HepG2 (cell line): ENCODE results near the gene PRKAR1B. TPM values are rescaled to one million over a fixed set of nuclear protein-coding genes. Genes with fewer than 3 reads are reported as not detected.

Experiments
- AKAP8 ChIP-seq: sonication (generic); formaldehyde crosslinking; IDR thresholded peaks from 2 replicates; pipeline ENCODE4 v1.5.1; 2020; ENCODE audit warnings: mild to moderate bottlenecking, missing genetic modification reagents
- ATF7-NPFF ChIP-seq: sonication (generic); formaldehyde crosslinking; IDR thresholded peaks from 2 replicates; pipeline ENCODE4 v1.8.1; 2023; ENCODE audit warnings: mild to moderate bottlenecking, low read depth, missing genetic modification reagents, moderate library complexity
- CCDC6 ChIP-seq: sonication (generic); formaldehyde crosslinking; IDR thresholded peaks from 2 replicates; pipeline ENCODE4 v1.8.1; 2022; ENCODE audit warnings: mild to moderate bottlenecking, missing genetic modification reagents, moderate library complexity
- ELF3 ChIP-seq: IDR thresholded peaks from 2 replicates; pipeline ENCODE4 v1.6.1; 2016; ENCODE audit warnings: missing genetic modification reagents, missing compliant biosample characterization
- GPN1 ChIP-seq: sonication (generic); formaldehyde crosslinking; IDR thresholded peaks from 2 replicates; pipeline ENCODE4 v1.5.1; 2020; ENCODE audit warnings: missing genetic modification reagents, borderline replicate concordance
- HDAC2 ChIP-seq: sonication (generic); formaldehyde crosslinking; IDR thresholded peaks from 2 replicates; pipeline ENCODE4 v1.4.0; 2020; ENCODE audit warnings: missing genetic modification reagents
- HIVEP1 ChIP-seq: sonication (generic); formaldehyde crosslinking; IDR thresholded peaks from 2 replicates; pipeline ENCODE4 v1.4.0; 2020; ENCODE audit warnings: mild to moderate bottlenecking, missing genetic modification reagents
- HMGA1 ChIP-seq: sonication (generic); formaldehyde crosslinking; conservative IDR thresholded peaks from 2 replicates; pipeline ENCODE4 v1.4.0; 2020; ENCODE audit warnings: missing genetic modification reagents
- HNF4A ChIP-seq: sonication (generic); formaldehyde crosslinking; IDR thresholded peaks from 2 replicates; pipeline ENCODE4 v1.4.0; 2020; ENCODE audit warnings: missing genetic modification reagents
- KDM2A ChIP-seq: sonication (generic); formaldehyde crosslinking; IDR thresholded peaks from 2 replicates; pipeline ENCODE4 v1.4.0; 2020; ENCODE audit warnings: low read depth, missing genetic modification reagents, borderline replicate concordance
- KLF6 ChIP-seq: IDR thresholded peaks from 2 replicates; pipeline ENCODE4 v1.8.0; 2016; ENCODE audit warnings: missing biosample characterization, missing genetic modification reagents
- PHF21A ChIP-seq: sonication (generic); formaldehyde crosslinking; IDR thresholded peaks from 2 replicates; pipeline ENCODE4 v1.5.0; 2020; ENCODE audit warnings: mild to moderate bottlenecking, missing genetic modification reagents
- TEAD2 ChIP-seq: sonication (generic); formaldehyde crosslinking; IDR thresholded peaks from 2 replicates; pipeline ENCODE4 v1.9.0; 2021; ENCODE audit warnings: missing genetic modification reagents
- TEAD3 ChIP-seq: optimal IDR thresholded peaks from 2 replicates; pipeline ENCODE3; 2016; ENCODE audit warnings: borderline replicate concordance
- TGIF2 ChIP-seq: IDR thresholded peaks from 2 replicates; pipeline ENCODE4 v1.6.1; 2016; ENCODE audit warnings: control low read depth, missing compliant biosample characterization
- ZFX ChIP-seq: sonication (generic); formaldehyde crosslinking; IDR thresholded peaks from 2 replicates; pipeline ENCODE4 v1.4.0; 2020; ENCODE audit warnings: mild to moderate bottlenecking, low read depth, missing genetic modification reagents, moderate library complexity
- ZFYVE20 ChIP-seq: sonication (generic); formaldehyde crosslinking; IDR thresholded peaks from 2 replicates; pipeline ENCODE4 v1.8.0; 2023; ENCODE audit warnings: low read depth, mild to moderate bottlenecking, moderate library complexity, missing genetic modification reagents, borderline replicate concordance
- ZMYM4 ChIP-seq: sonication (generic); formaldehyde crosslinking; IDR thresholded peaks from 2 replicates; pipeline ENCODE4 v1.8.1; 2023; ENCODE audit warnings: mild to moderate bottlenecking, missing genetic modification reagents
- ZNF160 ChIP-seq: sonication (generic); formaldehyde crosslinking; IDR thresholded peaks from 2 replicates; pipeline ENCODE4 v1.8.0; 2022; ENCODE audit warnings: mild to moderate bottlenecking, inconsistent platforms, missing genetic modification reagents
- polyA plus RNA-seq, 8 experiments: library from polyadenylated mRNA; depleted of rRNA in 3 of 8; stranded (reverse) in 7 of 8; unstranded in 1 of 8; fragments of >200 nt; fragmentation: Illumina TruSeq in 4 of 8; extraction: Trizol in 4 of 8; gene quantifications; 2 replicates each; pipeline versions ENCODE4 v1.2.1 to v1.2.3, GENCODE V29; 2011 to 2016; ENCODE audit warnings: low read depth in 4 of 8, missing spikeins in 1 of 8, mixed read lengths in 1 of 8; ENCODE audit not compliant: insufficient read depth in 1 of 8
- total RNA-seq, 5 experiments: library from RNA; depleted of rRNA; stranded (reverse); fragments of >200 nt; fragmentation: Illumina TruSeq; extraction: Trizol; gene quantifications; 2 replicates each; pipeline ENCODE4 v1.2.3, GENCODE V29; 2016; ENCODE audit warnings: low read depth in 1 of 5
- TF ChIP-seq, protein P1 (sequence below): sonication (generic); formaldehyde crosslinking; IDR thresholded peaks from 2 replicates; pipeline ENCODE4 v1.4.0; 2020; ENCODE audit warnings: mild to moderate bottlenecking, missing genetic modification reagents
- TF ChIP-seq, protein P2 (sequence below): IDR thresholded peaks from 2 replicates; pipeline ENCODE4 v1.6.1; 2018; ENCODE audit warnings: missing genetic modification reagents
- TF ChIP-seq, protein P3 (sequence below): sonication (generic); formaldehyde crosslinking; IDR thresholded peaks from 2 replicates; pipeline ENCODE4 v1.8.0; 2022; ENCODE audit warnings: mild to moderate bottlenecking, missing genetic modification reagents
- TF ChIP-seq, protein P4 (sequence below), 2 experiments: sonication (generic) in 1 of 2; formaldehyde crosslinking in 1 of 2; IDR thresholded peaks; 2 replicates each; pipeline versions ENCODE4 v1.4.0 to v1.6.1; 2016 to 2020; ENCODE audit warnings: borderline replicate concordance in 1 of 2, low read depth in 1 of 2, mild to moderate bottlenecking in 1 of 2, missing genetic modification reagents in 1 of 2

PRKAR1B gene
- total and polyA plus RNA-seq, 2 of the 13 experiments (the other 11 are each of a cell fraction or from before 2014, with no cell fraction given), result 7.9 to 28.2 TPM

DNA sequence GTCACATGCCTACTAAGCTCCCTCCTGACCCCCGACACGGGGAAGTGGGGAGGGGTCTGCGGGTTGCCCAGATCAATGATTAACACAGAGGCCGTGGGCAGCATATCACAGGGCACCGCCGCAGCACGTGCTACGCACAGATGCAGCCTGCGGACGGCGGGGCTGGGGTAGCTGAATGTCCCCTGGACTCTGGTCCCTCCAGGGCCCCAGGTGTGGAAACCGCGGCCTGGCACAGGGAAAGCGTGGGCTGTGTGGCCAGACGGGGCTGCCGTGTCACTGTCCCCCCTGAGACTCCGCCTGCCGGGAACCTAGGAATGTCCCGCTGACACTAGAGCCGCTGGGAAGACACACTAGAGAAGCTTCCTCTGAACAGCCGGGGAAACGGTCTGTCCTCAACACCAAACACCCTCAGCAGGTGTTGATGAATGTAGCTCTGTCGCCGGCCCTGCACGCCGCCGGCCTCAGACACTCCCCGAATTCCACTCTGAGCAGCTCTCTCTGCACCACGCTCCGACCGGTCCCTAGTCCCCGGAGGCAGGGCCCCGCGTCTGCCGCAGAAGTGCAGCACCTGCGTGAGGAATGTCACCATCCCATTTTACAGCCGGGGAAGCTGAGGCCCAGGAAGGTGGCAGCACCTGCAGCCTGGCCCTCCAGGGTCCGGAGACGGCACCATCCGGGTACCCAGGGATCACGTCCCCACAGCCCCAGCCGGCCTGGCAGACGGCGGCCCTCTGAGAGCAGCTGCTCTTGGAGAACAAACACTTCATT lies 174.0 kb downstream of the PRKAR1B start (continued):
- TF ChIP-seq, protein P1, sequence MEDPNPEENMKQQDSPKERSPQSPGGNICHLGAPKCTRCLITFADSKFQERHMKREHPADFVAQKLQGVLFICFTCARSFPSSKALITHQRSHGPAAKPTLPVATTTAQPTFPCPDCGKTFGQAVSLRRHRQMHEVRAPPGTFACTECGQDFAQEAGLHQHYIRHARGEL (CRISPR knock-in tag), result 0 out of 2 replicates have a peak, but pooled peaks have one; percentile 76
- TF ChIP-seq ZFYVE20 (CRISPR knock-in tag) (no peak), AKAP8 (CRISPR knock-in tag) (0 out of 2 replicates have a peak, but pooled peaks have one; percentile 57), TGIF2 (peak; percentile 68; the same call in 1 of the 2 replicates), KLF6 (CRISPR knock-in tag) (peak; percentile 87), HDAC2 (0 out of 2 replicates have a peak, but pooled peaks have one; percentile 47), HNF4A (CRISPR knock-in tag) (peak; percentile 85), ZMYM4 (peak; percentile 36; the same call in 1 of the 2 replicates), ATF7-NPFF (CRISPR knock-in tag) (peak; percentile 9; the same call in 1 of the 2 replicates), TEAD3 (CRISPR knock-in tag) (peak; percentile 62), ZFX (CRISPR knock-in tag) (peak; percentile 73), HMGA1 (CRISPR knock-in tag) (no peak), PHF21A (peak; percentile 76), CCDC6 (CRISPR knock-in tag) (no peak; the same call in 1 of the 2 replicates), GPN1 (CRISPR knock-in tag) (no peak), HIVEP1 (CRISPR knock-in tag) (peak; percentile 74; the same call in 1 of the 2 replicates), KDM2A (CRISPR knock-in tag) (peak; percentile 59), ELF3 (peak; percentile 46; the same call in 1 of the 2 replicates), ZNF160 (no peak), TEAD2 (0 out of 2 replicates have a peak, but pooled peaks have one; percentile 19)
- TF ChIP-seq, protein P2, sequence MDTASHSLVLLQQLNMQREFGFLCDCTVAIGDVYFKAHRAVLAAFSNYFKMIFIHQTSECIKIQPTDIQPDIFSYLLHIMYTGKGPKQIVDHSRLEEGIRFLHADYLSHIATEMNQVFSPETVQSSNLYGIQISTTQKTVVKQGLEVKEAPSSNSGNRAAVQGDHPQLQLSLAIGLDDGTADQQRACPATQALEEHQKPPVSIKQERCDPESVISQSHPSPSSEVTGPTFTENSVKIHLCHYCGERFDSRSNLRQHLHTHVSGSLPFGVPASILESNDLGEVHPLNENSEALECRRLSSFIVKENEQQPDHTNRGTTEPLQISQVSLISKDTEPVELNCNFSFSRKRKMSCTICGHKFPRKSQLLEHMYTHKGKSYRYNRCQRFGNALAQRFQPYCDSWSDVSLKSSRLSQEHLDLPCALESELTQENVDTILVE (CRISPR knock-in tag), result no peak
- TF ChIP-seq, protein P3, sequence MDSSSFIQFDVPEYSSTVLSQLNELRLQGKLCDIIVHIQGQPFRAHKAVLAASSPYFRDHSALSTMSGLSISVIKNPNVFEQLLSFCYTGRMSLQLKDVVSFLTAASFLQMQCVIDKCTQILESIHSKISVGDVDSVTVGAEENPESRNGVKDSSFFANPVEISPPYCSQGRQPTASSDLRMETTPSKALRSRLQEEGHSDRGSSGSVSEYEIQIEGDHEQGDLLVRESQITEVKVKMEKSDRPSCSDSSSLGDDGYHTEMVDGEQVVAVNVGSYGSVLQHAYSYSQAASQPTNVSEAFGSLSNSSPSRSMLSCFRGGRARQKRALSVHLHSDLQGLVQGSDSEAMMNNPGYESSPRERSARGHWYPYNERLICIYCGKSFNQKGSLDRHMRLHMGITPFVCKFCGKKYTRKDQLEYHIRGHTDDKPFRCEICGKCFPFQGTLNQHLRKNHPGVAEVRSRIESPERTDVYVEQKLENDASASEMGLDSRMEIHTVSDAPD (CRISPR knock-in tag), result peak; percentile 82
- TF ChIP-seq, protein P4, sequence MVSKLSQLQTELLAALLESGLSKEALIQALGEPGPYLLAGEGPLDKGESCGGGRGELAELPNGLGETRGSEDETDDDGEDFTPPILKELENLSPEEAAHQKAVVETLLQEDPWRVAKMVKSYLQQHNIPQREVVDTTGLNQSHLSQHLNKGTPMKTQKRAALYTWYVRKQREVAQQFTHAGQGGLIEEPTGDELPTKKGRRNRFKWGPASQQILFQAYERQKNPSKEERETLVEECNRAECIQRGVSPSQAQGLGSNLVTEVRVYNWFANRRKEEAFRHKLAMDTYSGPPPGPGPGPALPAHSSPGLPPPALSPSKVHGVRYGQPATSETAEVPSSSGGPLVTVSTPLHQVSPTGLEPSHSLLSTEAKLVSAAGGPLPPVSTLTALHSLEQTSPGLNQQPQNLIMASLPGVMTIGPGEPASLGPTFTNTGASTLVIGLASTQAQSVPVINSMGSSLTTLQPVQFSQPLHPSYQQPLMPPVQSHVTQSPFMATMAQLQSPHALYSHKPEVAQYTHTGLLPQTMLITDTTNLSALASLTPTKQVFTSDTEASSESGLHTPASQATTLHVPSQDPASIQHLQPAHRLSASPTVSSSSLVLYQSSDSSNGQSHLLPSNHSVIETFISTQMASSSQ (IDR thresholded peaks at IDR 0.05; ENCODE audit: low read depth), result peak; percentile 91
- TF ChIP-seq, protein P4 (CRISPR knock-in tag; IDR thresholded peaks at IDR 0.05; ENCODE audit: borderline replicate concordance), result peak; percentile 96
